Bronchial epithelial cell (primary cell): ENCODE results near the gene CISD1. TPM values are rescaled to one million over a fixed set of nuclear protein-coding genes. Genes with fewer than 3 reads are reported as not detected.
A peak's percentile ranks its signal among the peaks of the same experiment; 100 is the strongest.

ENCODE experiments used
- DNase-seq: peaks from one replicate; pipeline ENCODE4 v3.0.0-alpha.2; 2010; ENCODE audit warnings: low read depth
- FAIRE-seq: peaks from 2 replicates; lab custom pipeline; 2011; peaks lifted over from hg19 to GRCh38; lab: Jason Lieb, UNC
- H3K27me3 ChIP-seq: 2 replicates; pipeline ENCODE4 v1.5.1; 2011; ENCODE audit warnings: low read length; ENCODE audit not compliant: control insufficient read depth, insufficient read depth
- H3K36me3 ChIP-seq: 2 replicates; pipeline ENCODE4 v1.5.1; 2011; ENCODE audit warnings: low read length; ENCODE audit not compliant: control insufficient read depth, insufficient read depth
- H3K4me3 ChIP-seq: 2 replicates; pipeline ENCODE4 v1.5.1; 2011; ENCODE audit warnings: mild to moderate bottlenecking, low read depth, low read length, control low read depth
- CTCF ChIP-seq: IDR thresholded peaks from 2 replicates; pipeline ENCODE4 v1.5.1; 2011; ENCODE audit warnings: mild to moderate bottlenecking, moderate library complexity, low read length, control low read depth, inconsistent platforms; ENCODE audit not compliant: insufficient read depth, severe bottlenecking
- total RNA-seq: library from RNA; depleted of rRNA; stranded (reverse); fragments of >200 nt; gene quantifications from 2 replicates; pipeline ENCODE4 v1.2.1, GENCODE V29; 2014

CISD1 gene
- total RNA-seq, 1 donor from 2014 or later: 13.4 TPM

- DNase-seq (no peak), FAIRE-seq (no peak)
- no peak for TF ChIP-seq CTCF
- Histone ChIP-seq H3K4me3 (no peak overlapping the region), H3K36me3 (no peaks in the 10 kb centered on the region), H3K27me3 (no peaks in the 10 kb centered on the region)
Observed at GRCh38 chr10:58264780-58265179, 4.2 kb upstream of the CISD1 start.

GRCh38 chr10:58265249-58265648 is 3.7 kb upstream of the CISD1 start:
- H3K4me3 ChIP-seq: no peak overlapping the region
- no peak for DNase-seq
- H3K36me3 ChIP-seq: no peaks in the 10 kb centered on the region
- no peaks in the 10 kb centered on the region for H3K27me3 ChIP-seq
- FAIRE-seq: no peak
- no peak for TF ChIP-seq CTCF

- no peaks in the 10 kb centered on the region for H3K27me3 ChIP-seq
- no peak for TF ChIP-seq CTCF
- DNase-seq (peak; percentile 81), FAIRE-seq (no peak)
- peak overlapping the region; percentile 88 for H3K4me3 ChIP-seq
- no peaks in the 10 kb centered on the region for H3K36me3 ChIP-seq
Observed at GRCh38 chr10:58266003-58266825, 2.7 kb upstream of the CISD1 start.

- Histone ChIP-seq H3K27me3 (no peaks in the 10 kb centered on the region), H3K4me3 (peak overlapping the region; percentile 88), H3K36me3 (no peaks in the 10 kb centered on the region)
- DNase-seq (peak; percentile 66), FAIRE-seq (no peak)
- no peak for TF ChIP-seq CTCF
Observed at GRCh38 chr10:58266826-58267712, 1.9 kb upstream of the CISD1 start.

- Histone ChIP-seq H3K4me3 (peak within 1 kb of the TSS; percentile 88), H3K36me3 (no peaks in the 10 kb centered on the region), H3K27me3 (no peaks in the 10 kb centered on the region)
- no peak for TF ChIP-seq CTCF
- DNase-seq (peak; percentile 72), FAIRE-seq (no peak)
Observed at GRCh38 chr10:58267713-58268453, 1.1 kb upstream of the CISD1 start, which contains the start of gene IPMK. TSS of gene IPMK (minus strand) at chr10:58267894. CDS start at chr10:58267611, 283 bp downstream.
